Activated CD4-positive, alpha-beta memory T cell treated with anti-CD3 and anti-CD28 coated beads, Interleukin-2, amount 10 ng/mL, durations not matched to agents 7 days and 5 days (primary cell): ENCODE measurements around the gene DPM1. TPM values are rescaled to one million over a fixed set of nuclear protein-coding genes. Genes with fewer than 3 reads are reported as not detected.

Source experiments
- CTCF ChIA-PET: fragments of 350-600 bp; sonication (Branson Sonifier 250); formaldehyde crosslinking; loops from one replicate; lab custom pipeline; 2021; ENCODE audit warnings: antibody characterized with exemption, inconsistent platforms; lab: Charles Lee
- POLR2A ChIA-PET: fragments of 350-600 bp; sonication (Branson Sonifier 250); formaldehyde crosslinking; loops from one replicate; lab custom pipeline; 2021; ENCODE audit warnings: antibody characterized with exemption; lab: Charles Lee
- DNase-seq: peaks from one replicate; pipeline ENCODE4 v3.0.0-alpha.2; 2020
- H3K27ac Mint-ChIP-seq: one replicate; pipeline ENCODE4 v1.8.0; 2021; ENCODE audit warnings: mild to moderate bottlenecking, mixed read lengths
- H3K27me3 Mint-ChIP-seq: one replicate; pipeline ENCODE4 v1.8.0; 2021; ENCODE audit warnings: mixed read lengths
- H3K36me3 Mint-ChIP-seq: one replicate; pipeline ENCODE4 v1.8.0; 2021; ENCODE audit warnings: low read depth, mixed read lengths
- H3K4me1 Mint-ChIP-seq: one replicate; pipeline ENCODE4 v1.8.0; 2021; ENCODE audit warnings: mixed read lengths
- H3K4me3 Mint-ChIP-seq: one replicate; pipeline ENCODE4 v1.8.0; 2021; ENCODE audit warnings: mild to moderate bottlenecking, mixed read lengths
- H3K9me3 Mint-ChIP-seq: one replicate; pipeline ENCODE4 v1.8.0; 2021; ENCODE audit warnings: mixed read lengths
- total RNA-seq, 2 experiments: library from RNA; stranded (reverse); gene quantifications; one replicate each; pipeline ENCODE4 v1.2.3, GENCODE V29; 2021

DPM1 gene
- total RNA-seq, 2 experiments from 2014 or later, result 46.8 to 49.8 TPM

DNA sequence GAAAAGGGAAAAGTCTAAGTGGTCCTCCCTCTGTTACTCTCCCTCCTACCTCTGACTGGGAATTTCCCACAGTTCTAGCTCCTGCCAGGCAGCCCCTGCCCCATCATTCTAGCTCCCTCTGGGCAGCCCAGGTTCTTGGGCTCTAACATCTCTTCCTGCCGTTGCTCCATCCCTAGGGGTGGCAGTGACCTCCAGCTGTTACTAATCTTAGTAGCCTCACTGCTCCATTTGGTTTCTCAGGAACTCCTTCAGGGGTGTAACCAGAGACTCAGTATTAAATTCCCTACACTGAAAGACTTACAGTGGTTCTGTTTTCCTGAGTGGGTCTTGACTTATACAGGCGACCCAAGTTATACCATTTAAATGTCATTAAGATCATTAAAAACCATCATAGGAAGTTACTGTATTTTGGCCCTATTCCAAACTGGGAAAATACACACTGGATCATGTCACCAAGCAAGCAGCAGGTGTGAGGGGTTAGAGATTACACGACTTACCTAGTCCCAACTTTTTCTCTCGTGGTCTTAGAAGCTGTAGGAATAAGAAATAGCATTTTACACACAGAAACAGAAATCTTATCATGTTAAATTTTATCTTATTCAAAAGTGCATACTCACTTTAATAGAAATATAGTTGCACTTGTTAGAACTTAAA lies 10.1 kb downstream of the DPM1 start:
- POLR2A ChIA-PET, result interaction anchor here (1.4 kb wide), 1 partner anchor 10 kb away, joined by 12 read pairs; the partner anchor contains the start of genes DPM1 and MOCS3
- H3K4me1 Mint-ChIP-seq, result peaks cover 11% of the 10 kb centered on the region

DNA sequence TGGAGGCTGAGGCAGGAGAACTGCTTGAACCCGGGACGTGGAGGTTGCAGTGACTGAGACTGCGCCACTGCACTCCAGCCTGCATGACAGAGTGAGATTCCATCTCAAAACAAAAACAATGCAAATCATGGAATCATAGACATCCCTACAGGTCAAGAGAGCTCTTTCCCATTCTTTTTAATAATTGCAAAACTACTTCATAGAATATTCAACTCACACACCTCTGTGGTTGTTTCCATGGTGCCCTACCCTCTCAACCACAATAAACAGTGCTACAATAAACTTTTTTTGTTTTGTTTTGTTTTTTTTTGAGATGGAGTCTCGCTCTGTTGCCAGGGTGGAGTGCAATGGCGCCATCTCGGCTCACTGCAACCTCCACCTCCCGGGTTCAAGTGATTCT lies 15.3 kb downstream of the DPM1 start:
- ChIA-PET CTCF (interaction anchor here (1.0 to 1.3 kb wide), 2 partner anchors 10 to 12 kb away, joined by 3 read pairs; partner anchors contain the start of gene ADNP), POLR2A (interaction anchor here (0.6 to 1.2 kb wide), 2 partner anchors 12 to 15 kb away, joined by 3 read pairs; partner anchors contain the start of genes ADNP, DPM1 and MOCS3)
- DNase-seq, result no peak
- no peaks in the 10 kb centered on the region for H3K4me1 Mint-ChIP-seq
- no peak overlapping the region for H3K27ac Mint-ChIP-seq
- H3K36me3 Mint-ChIP-seq, result peaks cover 51% of the 10 kb centered on the region
- H3K4me3 Mint-ChIP-seq, result no peak overlapping the region
- no peaks in the 10 kb centered on the region for H3K9me3 Mint-ChIP-seq
- H3K27me3 Mint-ChIP-seq, result no peaks in the 10 kb centered on the region

More for the DNA sequence above, 10.1 kb downstream of the DPM1 start:
- no peak for DNase-seq
- CTCF ChIA-PET, result interaction anchor here (1.1 kb wide), 1 partner anchor 153 kb away, joined by 3 read pairs; the partner anchor contains the start of gene BCAS4
- H3K4me3 Mint-ChIP-seq, result no peak overlapping the region
- peaks cover 62% of the 10 kb centered on the region for H3K36me3 Mint-ChIP-seq
- no peaks in the 10 kb centered on the region for H3K27me3 Mint-ChIP-seq
- no peak overlapping the region for H3K27ac Mint-ChIP-seq
- no peaks in the 10 kb centered on the region for H3K9me3 Mint-ChIP-seq

DNA sequence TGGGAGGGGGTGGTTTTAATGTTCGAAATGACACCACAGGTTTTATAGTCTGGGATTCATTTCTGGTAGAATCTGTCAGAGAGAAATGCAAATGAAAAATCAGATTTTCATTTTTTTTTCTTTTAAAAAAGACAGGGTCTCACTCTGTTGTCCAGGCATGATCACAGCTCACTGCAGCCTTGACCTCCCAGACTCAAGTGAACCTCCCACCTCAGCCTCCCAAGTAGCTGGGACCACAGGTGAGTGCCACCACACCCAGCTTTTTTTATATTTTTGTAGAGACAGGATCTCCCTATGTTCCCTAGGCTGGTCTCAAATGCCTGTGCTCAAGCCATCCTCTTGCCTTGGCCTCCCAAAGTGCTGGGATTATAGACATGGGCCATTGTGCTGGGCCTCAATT lies 24.7 kb downstream of the DPM1 start:
- Mint-ChIP-seq H3K4me1 (peaks cover 25% of the 10 kb centered on the region), H3K27me3 (no peaks in the 10 kb centered on the region), H3K9me3 (no peaks in the 10 kb centered on the region), H3K36me3 (peaks cover 54% of the 10 kb centered on the region), H3K27ac (no peak overlapping the region), H3K4me3 (no peak overlapping the region)
- no peak for DNase-seq
- CTCF ChIA-PET, result interaction anchor here (0.7 to 16.8 kb wide), 6 partner anchors 8 to 373 kb away, joined by 3 to 289 read pairs (median 3); partner anchors contain the start of genes BCAS4, DPM1 and MOCS3
- POLR2A ChIA-PET, result interaction anchor here (6.6 kb wide), 1 partner anchor 25 kb away, joined by 170 read pairs; the partner anchor contains the start of genes DPM1 and MOCS3

DNA sequence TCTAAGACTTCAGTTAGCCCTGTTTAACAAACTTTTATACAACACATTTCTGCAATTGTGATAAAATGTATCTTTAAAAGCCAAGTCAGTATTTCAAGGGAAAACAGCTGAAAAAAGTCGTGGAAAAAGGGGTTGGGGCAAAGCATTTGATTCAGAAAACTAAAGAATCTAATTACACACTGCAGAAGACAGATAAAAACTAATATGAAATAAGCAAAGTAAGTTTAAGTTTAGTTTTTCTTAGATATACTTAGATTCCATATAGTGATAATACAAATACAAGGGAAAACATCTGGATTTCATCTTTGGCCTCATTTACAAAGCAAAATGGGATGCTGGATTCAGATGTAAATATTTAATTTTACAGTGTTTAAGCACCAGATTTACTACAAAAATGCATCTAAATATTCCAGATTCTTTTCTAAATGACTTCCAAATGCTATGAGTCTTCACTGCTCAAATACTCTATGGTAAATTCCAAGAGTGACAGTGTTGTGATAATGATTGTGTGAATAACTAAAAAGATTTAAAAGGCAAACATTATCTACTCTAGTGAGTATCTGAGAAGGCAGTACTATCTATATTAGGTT lies 25.5 kb downstream of the DPM1 start:
- Mint-ChIP-seq H3K4me3 (no peak overlapping the region), H3K9me3 (no peaks in the 10 kb centered on the region), H3K4me1 (peaks cover 33% of the 10 kb centered on the region), H3K36me3 (peaks cover 59% of the 10 kb centered on the region), H3K27me3 (no peaks in the 10 kb centered on the region), H3K27ac (peak overlapping the region; percentile 92)
- ChIA-PET CTCF (interaction anchor here (1.0 to 16.8 kb wide), 4 partner anchors 10 to 140 kb away, joined by 3 to 289 read pairs (median 24); partner anchors contain the start of genes BCAS4, DPM1 and MOCS3), POLR2A (interaction anchor here (1.0 to 9.5 kb wide), 6 partner anchors 19 to 472 kb away, joined by 3 to 170 read pairs (median 26); partner anchors contain the start of genes BCAS4, DPM1 and MOCS3)
- DNase-seq, result no peak

DNA sequence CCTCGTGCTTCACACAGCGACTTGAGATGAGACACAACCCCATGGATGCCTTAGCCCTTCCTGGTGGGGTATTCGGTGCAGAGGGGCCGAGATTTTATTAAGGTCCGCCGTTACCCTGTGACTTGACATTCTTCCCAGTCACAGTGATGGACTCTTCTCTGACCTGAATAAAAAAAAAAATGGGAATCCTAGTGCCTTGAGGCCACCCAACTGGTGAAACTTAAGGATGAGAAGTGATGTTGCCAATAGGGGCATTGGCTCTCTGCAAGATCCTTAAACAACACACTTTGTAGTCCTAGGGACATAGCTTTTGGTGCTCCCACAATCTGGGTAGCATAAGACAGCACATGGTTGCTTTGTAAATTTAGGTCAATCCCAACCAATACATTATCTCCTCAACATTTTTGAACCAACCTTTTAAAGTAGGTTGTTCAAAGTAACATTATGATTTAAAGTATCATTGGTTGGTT lies 26.3 kb downstream of the DPM1 start:
- Mint-ChIP-seq H3K27ac (peak overlapping the region; percentile 92), H3K27me3 (no peaks in the 10 kb centered on the region), H3K4me1 (peaks cover 39% of the 10 kb centered on the region), H3K9me3 (no peaks in the 10 kb centered on the region), H3K36me3 (peaks cover 66% of the 10 kb centered on the region), H3K4me3 (peak overlapping the region; percentile 81)
- ChIA-PET POLR2A (interaction anchor here (0.8 to 9.5 kb wide), 17 partner anchors 8 to 569 kb away, joined by 3 to 170 read pairs (median 5); partner anchors contain the start of genes BCAS4, DPM1 and MOCS3), CTCF (interaction anchor here (0.7 to 16.8 kb wide), 8 partner anchors 14 to 140 kb away, joined by 3 to 289 read pairs (median 4); partner anchors contain the start of genes BCAS4, DPM1 and MOCS3)
- no peak for DNase-seq

DNA sequence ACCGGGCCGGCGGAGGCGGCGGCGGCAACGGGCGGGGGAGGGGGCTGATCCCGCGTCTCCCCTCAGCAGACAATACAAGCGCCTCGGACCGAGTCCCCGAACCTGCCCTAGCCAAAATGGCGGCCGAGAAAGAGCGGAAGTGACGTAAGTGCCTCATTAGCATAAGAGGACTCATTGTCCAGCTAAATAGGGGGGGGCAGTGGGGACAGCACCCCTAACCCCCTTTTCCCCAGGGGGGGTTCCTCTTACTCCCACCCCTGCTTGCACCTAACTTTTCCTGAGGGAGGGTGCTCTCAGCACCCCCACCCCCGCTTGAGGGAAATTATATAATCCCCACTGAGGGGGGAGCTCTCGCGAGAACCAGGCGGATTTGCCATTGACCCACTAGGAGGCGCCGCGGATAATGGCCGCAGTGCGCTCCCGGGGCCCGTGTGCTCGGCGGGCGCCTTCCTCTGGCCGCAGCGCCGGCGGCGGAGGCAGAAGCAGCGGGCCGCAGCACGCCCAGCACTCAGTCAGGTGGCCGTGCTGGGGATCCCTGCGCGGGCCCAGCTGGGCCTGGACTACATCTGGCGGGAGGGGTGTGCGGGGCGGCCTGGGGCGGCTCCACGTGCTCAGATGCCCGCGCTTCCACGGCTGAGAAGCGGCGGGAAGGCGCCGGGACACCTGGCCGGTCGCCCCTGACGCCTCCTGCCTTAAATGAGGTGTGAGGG lies 26.9 kb downstream of the DPM1 start, which contains the start of gene ADNP:
ADNP (minus strand) TSS at position 132 of the 710 bp plus-strand sequence. CDS start 27,441 bp downstream, outside the sequence.
- peaks cover 65% of the 10 kb centered on the region for H3K36me3 Mint-ChIP-seq
- CTCF ChIA-PET, result interaction anchor here (0.6 to 16.8 kb wide), 9 partner anchors 11 to 139 kb away, joined by 3 to 289 read pairs (median 4); partner anchors contain the start of genes BCAS4, DPM1 and MOCS3

DNA sequence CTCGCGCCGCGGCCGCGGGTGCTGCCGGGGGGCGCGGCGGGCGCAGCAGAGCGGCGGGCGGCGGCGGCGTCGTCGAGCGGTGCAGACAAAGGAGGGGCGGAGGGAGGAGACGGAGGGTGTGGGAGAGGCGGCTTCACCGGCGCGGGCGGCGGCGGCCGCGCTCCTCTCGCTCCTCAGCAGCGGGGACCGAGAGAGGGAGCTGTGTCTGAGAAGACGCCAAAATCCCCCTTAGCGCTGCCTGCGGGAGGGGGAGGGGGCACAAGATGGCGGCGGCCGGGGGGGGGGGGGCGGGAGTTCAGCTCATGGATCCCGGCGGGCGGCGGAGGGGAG lies 27.4 kb downstream of the DPM1 start:
- DNase-seq, result no peak
- Mint-ChIP-seq H3K27ac (peak overlapping the region; percentile 92), H3K4me3 (peak overlapping the region; percentile 81), H3K4me1 (peaks cover 46% of the 10 kb centered on the region), H3K27me3 (no peaks in the 10 kb centered on the region), H3K36me3 (peaks cover 63% of the 10 kb centered on the region), H3K9me3 (no peaks in the 10 kb centered on the region)
- CTCF ChIA-PET, result interaction anchor here (0.6 to 16.8 kb wide), 8 partner anchors 12 to 139 kb away, joined by 3 to 289 read pairs (median 4); partner anchors contain the start of genes BCAS4, DPM1 and MOCS3
- POLR2A ChIA-PET, result interaction anchor here (0.6 to 9.5 kb wide), 18 partner anchors 9 to 570 kb away, joined by 3 to 170 read pairs (median 4); partner anchors contain the start of genes BCAS4, DPM1, MOCS3 and PTPN1

More for the DNA sequence above, 26.9 kb downstream of the DPM1 start, which contains the start of gene ADNP:
- Mint-ChIP-seq H3K4me1 (peaks cover 43% of the 10 kb centered on the region), H3K4me3 (peak within 1 kb of the TSS; percentile 91), H3K9me3 (no peaks in the 10 kb centered on the region), H3K27me3 (no peaks in the 10 kb centered on the region), H3K27ac (peak within 1 kb of the TSS; percentile 92)
- peak; percentile 90 for DNase-seq
- POLR2A ChIA-PET, result interaction anchor here (0.6 to 9.5 kb wide), 22 partner anchors 9 to 569 kb away, joined by 3 to 170 read pairs (median 4); partner anchors contain the start of genes BCAS4, DPM1, MOCS3 and PTPN1

DNA sequence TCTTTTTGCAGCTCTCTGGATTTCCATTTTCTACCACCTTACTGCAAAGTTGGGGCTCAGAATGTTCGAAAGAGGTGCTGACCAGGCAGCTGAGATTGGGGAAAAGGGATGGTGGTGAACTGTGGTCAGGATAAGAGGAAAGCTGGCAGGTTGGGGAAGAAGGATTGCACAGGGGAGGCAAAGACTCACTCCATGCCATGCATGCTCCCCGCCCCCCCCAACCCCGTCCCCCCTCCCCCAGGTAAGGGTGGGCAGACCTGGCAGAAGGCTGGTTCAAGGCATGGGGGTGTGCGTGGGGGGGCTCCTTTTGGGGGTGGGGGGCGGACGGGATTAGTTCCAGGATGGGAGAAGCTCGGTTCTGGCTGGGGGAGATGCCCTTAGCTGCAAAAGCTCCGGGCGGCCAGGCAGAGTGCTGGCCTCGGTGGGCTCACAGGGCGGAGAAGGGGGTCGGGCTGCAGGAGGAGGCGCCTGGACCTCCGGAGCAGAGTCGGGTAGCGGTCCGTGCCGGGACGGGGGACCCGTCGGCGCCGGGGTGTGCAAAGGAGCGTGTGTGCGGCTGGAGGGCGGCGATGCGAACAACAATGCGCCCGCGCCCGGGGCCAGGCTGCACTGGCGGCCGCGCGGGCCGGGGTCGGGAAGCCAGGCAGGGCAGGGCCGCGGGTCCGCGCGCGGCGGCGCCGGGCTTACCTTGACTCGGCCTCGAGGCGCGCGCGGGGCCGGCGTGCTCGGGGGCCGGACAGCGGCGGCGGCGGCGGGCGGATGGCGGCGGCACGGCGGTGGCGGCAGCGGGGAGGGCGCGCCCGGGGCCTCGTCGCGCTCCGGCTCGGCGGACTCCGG lies 28.0 kb downstream of the DPM1 start:
- Mint-ChIP-seq H3K4me1 (peaks cover 49% of the 10 kb centered on the region), H3K27ac (peak overlapping the region; percentile 96)
- POLR2A ChIA-PET, result interaction anchor here (0.5 to 9.5 kb wide), 18 partner anchors 8 to 1334 kb away, joined by 3 to 170 read pairs (median 5); partner anchors contain the start of genes BCAS4, DPM1, MOCS3 and PTPN1

DNA sequence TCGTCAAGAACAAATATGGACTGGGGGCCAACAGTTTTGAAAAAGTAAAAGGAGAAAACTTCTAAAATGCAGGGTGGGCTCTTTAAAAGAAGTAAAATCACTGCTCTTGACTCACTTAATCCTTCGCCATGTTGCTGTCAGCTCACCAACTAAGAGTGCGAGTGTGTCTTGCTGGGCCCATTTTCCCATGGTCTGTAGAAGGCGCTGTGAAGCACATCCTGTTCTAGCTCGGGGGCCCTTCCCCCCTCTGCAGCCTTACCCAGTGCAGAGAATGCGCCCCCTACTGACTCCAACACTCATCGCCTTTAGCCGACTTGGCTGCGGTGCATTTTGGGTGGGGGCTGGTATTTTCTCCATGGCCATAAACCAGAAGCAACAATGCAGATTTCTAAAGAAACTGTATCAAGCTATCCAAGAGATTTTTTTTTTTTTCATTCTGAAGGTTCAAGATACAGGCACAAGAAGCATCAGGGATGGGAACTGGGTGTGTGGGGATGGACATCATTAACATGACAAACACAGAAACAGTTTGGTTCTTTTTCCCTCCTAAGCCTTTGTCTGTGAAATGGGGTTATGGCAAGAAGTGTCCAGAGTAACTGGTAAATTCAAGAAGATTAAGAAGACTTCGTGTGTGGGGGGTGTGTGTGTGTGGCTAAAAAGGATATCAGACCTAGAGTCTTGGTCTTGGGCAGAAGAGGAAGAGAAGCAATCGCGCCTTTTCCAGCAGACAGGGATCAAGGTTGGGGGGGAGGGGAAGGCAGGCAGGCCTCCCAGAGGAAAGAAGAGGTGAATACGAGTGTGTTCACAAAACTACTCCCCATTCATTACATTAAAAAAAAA lies 28.8 kb downstream of the DPM1 start:
- Mint-ChIP-seq H3K36me3 (peaks cover 64% of the 10 kb centered on the region), H3K27ac (peak overlapping the region; percentile 96), H3K9me3 (no peaks in the 10 kb centered on the region), H3K27me3 (no peaks in the 10 kb centered on the region), H3K4me1 (peaks cover 56% of the 10 kb centered on the region), H3K4me3 (peak overlapping the region; percentile 91)
- DNase-seq, result peak; percentile 96
- POLR2A ChIA-PET, result interaction anchor here (0.5 to 9.5 kb wide), 15 partner anchors 7 to 1333 kb away, joined by 3 to 170 read pairs (median 5); partner anchors contain the start of genes BCAS4, DPM1 and MOCS3
- CTCF ChIA-PET, result interaction anchor here (0.6 to 16.8 kb wide), 30 partner anchors 9 to 570 kb away, joined by 3 to 289 read pairs (median 4); partner anchors contain the start of genes BCAS4, DPM1 and MOCS3

More for the DNA sequence above, 28.0 kb downstream of the DPM1 start:
- Mint-ChIP-seq H3K36me3 (peaks cover 63% of the 10 kb centered on the region), H3K4me3 (peak overlapping the region; percentile 91), H3K9me3 (no peaks in the 10 kb centered on the region), H3K27me3 (no peaks in the 10 kb centered on the region)
- DNase-seq, result peak; percentile 38
- CTCF ChIA-PET, result interaction anchor here (1.0 to 16.8 kb wide), 21 partner anchors 10 to 569 kb away, joined by 3 to 289 read pairs (median 6); partner anchors contain the start of genes BCAS4, DPM1 and MOCS3

DNA sequence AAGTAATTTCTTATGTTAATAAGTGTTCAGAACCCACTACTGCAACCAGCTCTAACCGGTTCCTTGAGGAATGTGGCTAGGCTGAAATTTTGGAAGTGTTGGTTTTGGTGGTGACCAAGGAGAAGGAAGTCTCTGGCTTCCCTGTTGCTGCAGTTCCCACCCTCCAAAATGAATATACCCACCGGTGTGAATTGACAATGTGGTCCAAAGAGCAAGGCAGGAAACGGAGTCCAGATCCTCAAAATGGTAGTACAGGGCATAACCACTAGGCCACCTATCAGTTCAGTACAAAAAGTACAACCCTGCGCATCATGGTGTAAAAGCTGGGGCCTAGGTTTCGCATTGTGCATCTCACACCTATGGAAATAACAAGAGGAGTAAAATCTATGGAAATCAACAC lies 29.9 kb downstream of the DPM1 start:
- POLR2A ChIA-PET, result interaction anchor here (2.5 to 9.5 kb wide), 4 partner anchors 15 to 136 kb away, joined by 9 to 170 read pairs (median 90); partner anchors contain the start of genes BCAS4, DPM1 and MOCS3
- no peaks in the 10 kb centered on the region for H3K27me3 Mint-ChIP-seq
- H3K36me3 Mint-ChIP-seq, result peaks cover 64% of the 10 kb centered on the region
- peak overlapping the region; percentile 91 for H3K4me3 Mint-ChIP-seq
- peaks cover 60% of the 10 kb centered on the region for H3K4me1 Mint-ChIP-seq
- no peak for DNase-seq
- no peaks in the 10 kb centered on the region for H3K9me3 Mint-ChIP-seq
- peak overlapping the region; percentile 53 for H3K27ac Mint-ChIP-seq
- CTCF ChIA-PET, result interaction anchor here (1.2 to 16.8 kb wide), 15 partner anchors 8 to 179 kb away, joined by 3 to 289 read pairs (median 7); partner anchors contain the start of genes BCAS4, DPM1 and MOCS3
